CD14-positive monocyte (primary cell): ENCODE measurements around the gene DENND1A. TPM values are rescaled to one million over a fixed set of nuclear protein-coding genes. Genes with fewer than 3 reads are reported as not detected.

Source experiments
- DNase-seq, 3 donors: peaks; one replicate each; pipeline ENCODE4 v3.0.0-alpha.2; 2011 to 2022
- H2AFZ ChIP-seq: 2 replicates; pipeline ENCODE4 v1.6.0; 2012; ENCODE audit warnings: mild to moderate bottlenecking, low read depth, low read length, inconsistent platforms; ENCODE audit not compliant: insufficient read depth, poor library complexity, severe bottlenecking
- H3K27ac ChIP-seq, 2 donors: 1 replicate in 1 of 2; 2 replicates in 1 of 2; pipeline ENCODE4 v1.5.1; 2012 to 2013; ENCODE audit warnings: low read length in 2 of 2, control low read depth in 1 of 2, inconsistent platforms in 1 of 2, low read depth in 1 of 2, mild to moderate bottlenecking in 1 of 2
- H3K27me3 ChIP-seq, 2 donors: one replicate each; pipeline versions ENCODE4 v1.6.0 to v1.6.1; 2011 to 2013; ENCODE audit warnings: low read length in 2 of 2; ENCODE audit not compliant: control insufficient read depth in 2 of 2, insufficient read depth in 2 of 2
- H3K36me3 ChIP-seq, 2 donors: replicated peaks in 1 of 2; 1 replicate in 1 of 2; 2 replicates in 1 of 2; pipeline versions ENCODE4 v1.5.1 to v1.6.1; 2012 to 2013; ENCODE audit warnings: low read length in 2 of 2, control low read depth in 1 of 2, inconsistent platforms in 1 of 2, mild to moderate bottlenecking in 1 of 2; ENCODE audit not compliant: insufficient read depth in 2 of 2, control insufficient read depth in 1 of 2
- H3K4me1 ChIP-seq, 2 donors: 1 replicate in 1 of 2; 2 replicates in 1 of 2; pipeline versions ENCODE4 v1.5.1 to v1.6.1; 2012 to 2013; ENCODE audit warnings: low read length in 2 of 2, control low read depth in 1 of 2, inconsistent platforms in 1 of 2, mild to moderate bottlenecking in 1 of 2, moderate library complexity in 1 of 2; ENCODE audit not compliant: insufficient read depth in 2 of 2, control insufficient read depth in 1 of 2
- H3K4me2 ChIP-seq: replicated peaks from 2 replicates; pipeline ENCODE3; 2012; ENCODE audit warnings: low read length, moderate library complexity, mild to moderate bottlenecking; ENCODE audit not compliant: poor library complexity, severe bottlenecking; ENCODE audit errors: extremely low read depth
- H3K4me3 ChIP-seq, 3 experiments: fragments of 200-600 bp in 1 of 3; sonication (generic) in 1 of 3; replicated peaks in 1 of 3; 1 replicate in 2 of 3; 2 replicates in 1 of 3; pipeline ENCODE4 v1.5.1; 2011 to 2013; ENCODE audit warnings: low read length in 3 of 3, mild to moderate bottlenecking in 3 of 3, control low read depth in 2 of 3, low read depth in 2 of 3, inconsistent platforms in 1 of 3, moderate library complexity in 1 of 3
- H3K79me2 ChIP-seq: 2 replicates; pipeline ENCODE4 v1.6.0; 2012; ENCODE audit warnings: mild to moderate bottlenecking, control low read depth, inconsistent platforms, low read length, moderate library complexity; ENCODE audit not compliant: insufficient read depth
- H3K9ac ChIP-seq: 2 replicates; pipeline ENCODE4 v1.6.0; 2017; ENCODE audit warnings: low read length, mild to moderate bottlenecking; ENCODE audit not compliant: insufficient read depth, poor library complexity, severe bottlenecking
- H3K9me3 ChIP-seq, 2 donors: replicated peaks in 1 of 2; 1 replicate in 1 of 2; 2 replicates in 1 of 2; pipeline versions ENCODE4 v1.5.1 to v1.6.1; 2012 to 2013; ENCODE audit warnings: low read length in 2 of 2, control low read depth in 1 of 2; ENCODE audit not compliant: control insufficient read depth in 1 of 2, insufficient read depth in 1 of 2
- H4K20me1 ChIP-seq: 2 replicates; pipeline ENCODE4 v1.6.0; 2012; ENCODE audit warnings: mild to moderate bottlenecking, low read length, control low read depth, moderate library complexity; ENCODE audit not compliant: insufficient read depth
- H3K27ac Mint-ChIP-seq, 7 donors: one replicate each; pipeline ENCODE4 v1.8.0; 2020; ENCODE audit warnings: mild to moderate bottlenecking in 7 of 7, mixed read lengths in 7 of 7, moderate library complexity in 6 of 7, inconsistent platforms in 2 of 7
- H3K27me3 Mint-ChIP-seq, 3 donors: one replicate each; pipeline ENCODE4 v1.8.0; 2021 to 2022; ENCODE audit warnings: low read depth in 3 of 3, mild to moderate bottlenecking in 3 of 3, mixed read lengths in 3 of 3, moderate library complexity in 3 of 3, inconsistent platforms in 1 of 3
- H3K36me3 Mint-ChIP-seq, 2 donors: one replicate each; pipeline ENCODE4 v1.8.0; 2020; ENCODE audit warnings: mixed read lengths in 2 of 2, inconsistent platforms in 1 of 2, mild to moderate bottlenecking in 1 of 2
- H3K4me1 Mint-ChIP-seq: one replicate; pipeline ENCODE4 v1.8.0; 2020; ENCODE audit warnings: mild to moderate bottlenecking, mixed read lengths
- H3K4me3 Mint-ChIP-seq, 2 donors: one replicate each; pipeline ENCODE4 v1.8.0; 2020; ENCODE audit warnings: mild to moderate bottlenecking in 2 of 2, mixed read lengths in 2 of 2, moderate library complexity in 1 of 2
- H3K9me3 Mint-ChIP-seq, 7 donors: one replicate each; pipeline ENCODE4 v1.8.0; 2020 to 2022; ENCODE audit warnings: mixed read lengths in 7 of 7, mild to moderate bottlenecking in 6 of 7, moderate library complexity in 6 of 7, inconsistent platforms in 2 of 7
- whole genome bisulfite sequencing: methylation state at CpG from one replicate; pipeline ENCODE4 v1.1.5; 2013; ENCODE audit warnings: missing lambda C conversion rate; ENCODE audit not compliant: insufficient coverage; 5-methylcytosine and 5-hydroxymethylcytosine counted together
- intact Hi-C, 2 donors: fragments of 100-400 bp; cut with micrococcal nuclease; formaldehyde crosslinking; loops; one replicate each; pipeline versions ENCODE4 v1.15.0 to v1.15.1; 2023
- polyA plus RNA-seq, 3 donors: library from polyadenylated mRNA; depleted of rRNA in 1 of 3; unstranded in 2 of 3; stranded (reverse) in 1 of 3; fragments of 300-500 nt in 2 of 3; fragments of >200 nt in 1 of 3; fragmentation: Illumina TruSeq in 2 of 3; gene quantifications; 1 replicate in 2 of 3; 2 replicates in 1 of 3; pipeline ENCODE4 v1.2.3, GENCODE V29; 2012 to 2021
- TF ChIP-seq, protein P1 (sequence below): fragments of 200-600 bp; IDR thresholded peaks from one replicate; pipeline ENCODE4 v1.8.0; 2022; ENCODE audit warnings: antibody characterized with exemption, mild to moderate bottlenecking

The DENND1A gene
- polyA plus RNA-seq, 3 donors, result 24.8 to 73.0 (median 29.4) TPM

DNA sequence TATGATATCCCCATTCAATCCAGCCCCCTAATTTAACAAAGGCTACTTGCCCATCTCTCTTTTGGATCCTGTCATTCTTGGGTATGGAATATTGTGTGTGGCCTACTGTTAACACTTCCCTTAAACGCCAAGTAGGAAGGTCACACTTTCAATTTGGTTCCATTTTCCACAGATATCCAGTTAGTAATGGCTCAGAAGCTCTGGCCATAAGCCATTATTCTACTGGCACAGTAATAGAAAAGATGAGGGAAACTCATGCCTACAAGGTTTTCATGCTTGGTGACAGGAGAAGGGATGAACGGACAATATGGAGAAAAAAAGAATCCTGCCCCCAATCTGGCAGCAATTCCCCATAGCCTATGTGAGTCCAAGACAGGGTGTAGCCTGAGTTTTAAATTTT, 346.3 kb downstream of the DENND1A start:
- H3K27ac Mint-ChIP-seq, result peak overlapping the region in 1 of 7 donors; percentile 15
- H4K20me1 ChIP-seq, result peaks cover 48% of the 10 kb centered on the region
- H3K9me3 Mint-ChIP-seq, result peaks cover 3 to 18% (median 11%) of the 10 kb centered on the region in 7 donors
- no peak overlapping the region for H3K4me3 Mint-ChIP-seq
- H3K4me3 ChIP-seq, result no peak overlapping the region
- no peak overlapping the region for H3K4me2 ChIP-seq
- H3K36me3 Mint-ChIP-seq, result peaks cover 65 to 83% of the 10 kb centered on the region in 2 donors
- H3K9me3 ChIP-seq, result peaks cover 8 to 12% of the 10 kb centered on the region in 2 donors
- no peaks in the 10 kb centered on the region for H3K79me2 ChIP-seq
- H2AFZ ChIP-seq, result no peak overlapping the region
- H3K4me1 Mint-ChIP-seq, result no peaks in the 10 kb centered on the region
- no peak overlapping the region for H3K27ac ChIP-seq
- no peaks in the 10 kb centered on the region for H3K27me3 ChIP-seq
- WGBS, result no CpG with 5 or more reads among the region's 2 CpGs
- H3K27me3 Mint-ChIP-seq, result peaks cover 0 to 4% (median 0%) of the 10 kb centered on the region in 3 donors
- H3K9ac ChIP-seq, result no peak overlapping the region
- intact Hi-C loops, result no loop called here
- no peaks in the 10 kb centered on the region for H3K4me1 ChIP-seq
- TF ChIP-seq, protein P1, sequence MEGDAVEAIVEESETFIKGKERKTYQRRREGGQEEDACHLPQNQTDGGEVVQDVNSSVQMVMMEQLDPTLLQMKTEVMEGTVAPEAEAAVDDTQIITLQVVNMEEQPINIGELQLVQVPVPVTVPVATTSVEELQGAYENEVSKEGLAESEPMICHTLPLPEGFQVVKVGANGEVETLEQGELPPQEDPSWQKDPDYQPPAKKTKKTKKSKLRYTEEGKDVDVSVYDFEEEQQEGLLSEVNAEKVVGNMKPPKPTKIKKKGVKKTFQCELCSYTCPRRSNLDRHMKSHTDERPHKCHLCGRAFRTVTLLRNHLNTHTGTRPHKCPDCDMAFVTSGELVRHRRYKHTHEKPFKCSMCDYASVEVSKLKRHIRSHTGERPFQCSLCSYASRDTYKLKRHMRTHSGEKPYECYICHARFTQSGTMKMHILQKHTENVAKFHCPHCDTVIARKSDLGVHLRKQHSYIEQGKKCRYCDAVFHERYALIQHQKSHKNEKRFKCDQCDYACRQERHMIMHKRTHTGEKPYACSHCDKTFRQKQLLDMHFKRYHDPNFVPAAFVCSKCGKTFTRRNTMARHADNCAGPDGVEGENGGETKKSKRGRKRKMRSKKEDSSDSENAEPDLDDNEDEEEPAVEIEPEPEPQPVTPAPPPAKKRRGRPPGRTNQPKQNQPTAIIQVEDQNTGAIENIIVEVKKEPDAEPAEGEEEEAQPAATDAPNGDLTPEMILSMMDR, result no peak
- DNase-seq, result no peak
- peaks cover 44 to 91% of the 10 kb centered on the region in 2 donors for H3K36me3 ChIP-seq

DNA sequence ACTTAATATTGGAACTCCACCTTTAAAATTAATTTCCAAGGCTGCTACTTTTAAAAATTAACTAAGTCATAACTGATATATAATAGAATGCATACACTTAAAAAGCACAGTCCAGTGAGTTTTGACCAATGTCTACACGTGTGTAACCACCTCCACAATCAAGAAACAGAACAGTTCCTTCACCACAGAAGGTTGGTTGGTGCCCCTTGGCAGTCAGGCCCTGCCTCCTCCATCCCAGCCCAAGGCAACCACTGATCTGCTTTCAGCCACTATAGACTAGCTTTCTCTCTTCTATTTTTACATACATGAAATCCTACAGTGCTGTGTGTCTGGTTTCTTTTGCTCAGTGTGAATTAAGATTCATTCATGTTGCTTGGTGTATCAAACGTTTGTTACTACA, 358.7 kb downstream of the DENND1A start:
- Histone ChIP-seq H3K4me3 (no peak overlapping the region), H3K36me3 (peaks cover 18 to 72% of the 10 kb centered on the region in 2 donors), H3K27ac (no peak overlapping the region), H3K4me1 (no peaks in the 10 kb centered on the region), H3K9ac (no peak overlapping the region), H3K4me2 (no peak overlapping the region), H3K79me2 (no peaks in the 10 kb centered on the region), H2AFZ (no peak overlapping the region), H3K27me3 (no peaks in the 10 kb centered on the region), H4K20me1 (peaks cover 40% of the 10 kb centered on the region), H3K9me3 (peaks cover 0 to under 1% of the 10 kb centered on the region in 2 donors)
- peaks cover 6% of the 10 kb centered on the region for H3K4me1 Mint-ChIP-seq
- no peak overlapping the region for H3K4me3 Mint-ChIP-seq
- H3K27me3 Mint-ChIP-seq, result peaks cover 0 to 1% (median 0%) of the 10 kb centered on the region in 3 donors
- no peak for DNase-seq
- intact Hi-C loops, result no loop called here
- WGBS, result no CpG with 5 or more reads among the region's 2 CpGs
- peaks cover 0 to 2% (median 0%) of the 10 kb centered on the region in 7 donors for H3K9me3 Mint-ChIP-seq
- peaks cover 59 to 62% of the 10 kb centered on the region in 2 donors for H3K36me3 Mint-ChIP-seq
- no peak overlapping the region for H3K27ac Mint-ChIP-seq
- TF ChIP-seq, protein P1, result no peak
